GM18873 (cell line): ENCODE measurements around the gene ZNF879.

ENCODE experiments used
- ATAC-seq: cut with Tn5 transposase; IDR thresholded peaks from one replicate; pipeline ENCODE4 v1.9.1; 2021; ENCODE audit warnings: mild to moderate bottlenecking, moderate library complexity, moderate number of reproducible peaks; ENCODE audit not compliant: unreplicated experiment, low FRiP score

ZNF879 gene

GRCh38 chr5:179023528-179024189 lies at the start of gene ZNF879:
TSS of gene ZNF879 (plus strand) at chr5:179023804. CDS start at chr5:179025005, 1,201 bp downstream.
- ATAC-seq, result peak; percentile 80

- ATAC-seq, result no peak
These were observed 42.2 kb upstream of the ZNF879 start for GRCh38 chr5:178981381-178981780.

- no peak for ATAC-seq
These were observed 40.7 kb upstream of the ZNF879 start for GRCh38 chr5:178982941-178983340.

GRCh38 chr5:178983728-178984127 lies 39.9 kb upstream of the ZNF879 start:
- no peak for ATAC-seq

- ATAC-seq, result no peak
These were observed 39.2 kb upstream of the ZNF879 start for GRCh38 chr5:178984145-178985072.

- no peak for ATAC-seq
These were observed 37.2 kb upstream of the ZNF879 start for GRCh38 chr5:178986326-178986960.

- no peak for ATAC-seq
These were observed 35.0 kb upstream of the ZNF879 start for GRCh38 chr5:178988436-178989220.

- no peak for ATAC-seq
These were observed 34.3 kb upstream of the ZNF879 start for GRCh38 chr5:178989311-178989710.

- no peak for ATAC-seq
These were observed 33.1 kb upstream of the ZNF879 start for GRCh38 chr5:178990491-178990890.

GRCh38 chr5:178991190-178992145 lies 32.1 kb upstream of the ZNF879 start:
- ATAC-seq, result no peak

GRCh38 chr5:178992291-178992895 lies 31.2 kb upstream of the ZNF879 start:
- no peak for ATAC-seq

- ATAC-seq, result no peak
These were observed 30.3 kb upstream of the ZNF879 start for GRCh38 chr5:178993236-178993765.

- no peak for ATAC-seq
These were observed 29.5 kb upstream of the ZNF879 start for GRCh38 chr5:178993955-178994579.

- ATAC-seq, result no peak
These were observed 28.8 kb upstream of the ZNF879 start, which contains the start of gene GRM6 for GRCh38 chr5:178994580-178995340. TSS of gene GRM6 (minus strand) at chr5:178995320. CDS start at chr5:178994944, 376 bp downstream.

- no peak for ATAC-seq
These were observed 28.3 kb upstream of the ZNF879 start for GRCh38 chr5:178995341-178995690.

- ATAC-seq, result no peak
These were observed 27.4 kb upstream of the ZNF879 start for GRCh38 chr5:178996156-178996555.

GRCh38 chr5:178997191-178997590 lies 26.4 kb upstream of the ZNF879 start:
- no peak for ATAC-seq
